H9 (cell line): ENCODE data around the gene ZNF764. TPM values are rescaled to one million over a fixed set of nuclear protein-coding genes. Genes with fewer than 3 reads are reported as not detected.

Experiments used
- DNase-seq: peaks from one replicate; pipeline ENCODE4 v3.0.0-alpha.2; 2017
- H2AFZ ChIP-seq: one replicate; pipeline ENCODE4 v1.6.1; 2013; ENCODE audit warnings: mild to moderate bottlenecking, low read length, control low read depth, moderate library complexity
- H2AK5ac ChIP-seq: 2 replicates; pipeline ENCODE4 v1.6.1; 2013; ENCODE audit warnings: low read length, control low read depth, mixed read lengths; ENCODE audit not compliant: insufficient read length
- H2BK120ac ChIP-seq: one replicate; pipeline ENCODE4 v1.6.1; 2013; ENCODE audit warnings: low read depth, mild to moderate bottlenecking, low read length, control low read depth, inconsistent platforms; ENCODE audit not compliant: poor library complexity, severe bottlenecking
- H2BK12ac ChIP-seq: 2 replicates; pipeline ENCODE4 v1.6.1; 2013; ENCODE audit warnings: low read length, control low read depth, mixed read lengths, low read depth; ENCODE audit not compliant: insufficient read length
- H2BK15ac ChIP-seq: 2 replicates; pipeline ENCODE4 v1.6.1; 2013; ENCODE audit warnings: low read depth, low read length, control low read depth
- H2BK20ac ChIP-seq: one replicate; pipeline ENCODE4 v1.6.1; 2013; ENCODE audit warnings: low read depth, mild to moderate bottlenecking, low read length, control low read depth, inconsistent platforms; ENCODE audit not compliant: poor library complexity, severe bottlenecking
- H2BK5ac ChIP-seq: 2 replicates; pipeline ENCODE4 v1.6.1; 2013; ENCODE audit warnings: low read length, control low read depth, mixed read lengths; ENCODE audit not compliant: insufficient read length
- H3K14ac ChIP-seq: 2 replicates; pipeline ENCODE4 v1.6.1; 2013; ENCODE audit warnings: low read length, control low read depth; ENCODE audit not compliant: insufficient read depth
- H3K18ac ChIP-seq: 2 replicates; pipeline ENCODE4 v1.6.1; 2013; ENCODE audit warnings: low read depth, mild to moderate bottlenecking, mixed read lengths, low read length, control low read depth; ENCODE audit not compliant: insufficient read length
- H3K23ac ChIP-seq: 2 replicates; pipeline ENCODE4 v1.6.1; 2013; ENCODE audit warnings: low read length, control low read depth, mixed read lengths, low read depth; ENCODE audit not compliant: insufficient read length
- H3K23me2 ChIP-seq: 2 replicates; pipeline ENCODE4 v1.6.1; 2013; ENCODE audit warnings: low read depth, mild to moderate bottlenecking, mixed read lengths, low read length, control low read depth; ENCODE audit not compliant: insufficient read length, poor library complexity, severe bottlenecking
- H3K27ac ChIP-seq: 2 replicates; pipeline ENCODE4 v1.5.1; 2013; ENCODE audit warnings: low read length, control low read depth, mixed read lengths, low read depth; ENCODE audit not compliant: insufficient read length
- H3K27me3 ChIP-seq: 2 replicates; pipeline ENCODE4 v1.6.1; 2013; ENCODE audit warnings: low read length, control low read depth, inconsistent platforms; ENCODE audit not compliant: insufficient read depth
- H3K4ac ChIP-seq: 2 replicates; pipeline ENCODE4 v1.6.1; 2013; ENCODE audit warnings: low read depth, mild to moderate bottlenecking, control low read depth, inconsistent platforms, low read length, moderate library complexity
- H3K4me1 ChIP-seq: 2 replicates; pipeline ENCODE4 v1.6.1; 2013; ENCODE audit warnings: low read length, control low read depth, inconsistent platforms; ENCODE audit not compliant: insufficient read depth
- H3K4me2 ChIP-seq: 2 replicates; pipeline ENCODE4 v1.6.1; 2013; ENCODE audit warnings: low read length, control low read depth, mixed read lengths; ENCODE audit not compliant: insufficient read length, insufficient read depth
- H3K56ac ChIP-seq: 2 replicates; pipeline ENCODE4 v1.6.1; 2013; ENCODE audit warnings: low read depth, mild to moderate bottlenecking, mixed read lengths, low read length, control low read depth; ENCODE audit not compliant: insufficient read length
- H3K79me1 ChIP-seq: 2 replicates; pipeline ENCODE4 v1.6.1; 2013; ENCODE audit warnings: low read depth, mild to moderate bottlenecking, moderate library complexity, low read length, control low read depth, inconsistent platforms; ENCODE audit not compliant: insufficient read depth, poor library complexity, severe bottlenecking
- H3K79me2 ChIP-seq: 2 replicates; pipeline ENCODE4 v1.6.1; 2013; ENCODE audit warnings: low read length, control low read depth, inconsistent platforms; ENCODE audit not compliant: insufficient read depth
- H3K9ac ChIP-seq: 2 replicates; pipeline ENCODE4 v1.6.1; 2013; ENCODE audit warnings: low read length, control low read depth, mixed read lengths; ENCODE audit not compliant: insufficient read length; ENCODE audit errors: extremely low read depth
- H3K9me3 ChIP-seq: one replicate; pipeline ENCODE4 v1.6.1; 2013; ENCODE audit warnings: low read depth, low read length, inconsistent platforms; ENCODE audit not compliant: control insufficient read depth
- H3T11ph ChIP-seq: one replicate; pipeline ENCODE4 v1.6.1; 2013; ENCODE audit warnings: mild to moderate bottlenecking, low read length, control low read depth, inconsistent platforms
- H4K20me1 ChIP-seq: one replicate; pipeline ENCODE4 v1.6.1; 2013; ENCODE audit not compliant: control insufficient read depth, insufficient read length, insufficient read depth
- H4K5ac ChIP-seq: 2 replicates; pipeline ENCODE4 v1.6.1; 2013; ENCODE audit warnings: low read depth, mild to moderate bottlenecking, mixed read lengths, low read length, control low read depth; ENCODE audit not compliant: insufficient read length
- H4K8ac ChIP-seq: replicated peaks from 2 replicates; pipeline ENCODE4 v1.6.1; 2013; ENCODE audit warnings: low read length, control low read depth, mixed read lengths, low read depth; ENCODE audit not compliant: insufficient read length
- H4K91ac ChIP-seq: 2 replicates; pipeline ENCODE4 v1.6.1; 2013; ENCODE audit warnings: low read depth, mild to moderate bottlenecking, moderate library complexity, mixed read lengths, low read length, control low read depth; ENCODE audit not compliant: insufficient read length
- H3K27ac Mint-ChIP-seq, 3 experiments: 2 replicates in 2 of 3; 3 replicates in 1 of 3; pipeline ENCODE4 v1.8.0; 2020 to 2021; ENCODE audit warnings: mixed read lengths in 3 of 3, mild to moderate bottlenecking in 1 of 3, moderate library complexity in 1 of 3
- H3K27me3 Mint-ChIP-seq: 2 replicates; pipeline ENCODE4 v1.8.0; 2021; ENCODE audit warnings: low read depth, mild to moderate bottlenecking, moderate library complexity, mixed read lengths
- H3K36me3 Mint-ChIP-seq, 3 experiments: 2 replicates in 2 of 3; 3 replicates in 1 of 3; pipeline ENCODE4 v1.8.0; 2020 to 2021; ENCODE audit warnings: low read depth in 3 of 3, mixed read lengths in 3 of 3; ENCODE audit not compliant: insufficient read depth in 1 of 3
- H3K4me1 Mint-ChIP-seq, 2 experiments: 2 replicates each; pipeline ENCODE4 v1.8.0; 2020; ENCODE audit warnings: mixed read lengths in 2 of 2
- H3K4me3 Mint-ChIP-seq, 2 experiments: 2 replicates in 1 of 2; 3 replicates in 1 of 2; pipeline ENCODE4 v1.8.0; 2020 to 2021; ENCODE audit warnings: mild to moderate bottlenecking in 2 of 2, mixed read lengths in 2 of 2, moderate library complexity in 1 of 2
- H3K9me3 Mint-ChIP-seq, 2 experiments: 2 replicates in 1 of 2; 3 replicates in 1 of 2; pipeline ENCODE4 v1.8.0; 2020; ENCODE audit warnings: mild to moderate bottlenecking in 2 of 2, mixed read lengths in 2 of 2, moderate library complexity in 1 of 2
- WGBS: extraction: QIAGEN DNeasy Blood & Tissue Kit; methylation state at CpG from one replicate; pipeline ENCODE4 v1.1.7; 2013; ENCODE audit warnings: missing lambda C conversion rate, low lambda C conversion rate, mixed read lengths; ENCODE audit not compliant: insufficient read length; ENCODE audit errors: extremely low coverage; 5-methylcytosine and 5-hydroxymethylcytosine counted together
- total RNA-seq: library from RNA; stranded (reverse); gene quantifications from 2 replicates; pipeline ENCODE4 v1.2.1, GENCODE V29; 2021
- TF ChIP-seq, protein P1 (sequence below): fragments of 200-600 bp; sonication (generic); conservative IDR thresholded peaks from 3 replicates; pipeline ENCODE4 v1.8.0; 2021; ENCODE audit warnings: antibody characterized with exemption, mild to moderate bottlenecking

ZNF764 gene
- total RNA-seq, 1 experiment from 2014 or later = 11.4 TPM

DNA sequence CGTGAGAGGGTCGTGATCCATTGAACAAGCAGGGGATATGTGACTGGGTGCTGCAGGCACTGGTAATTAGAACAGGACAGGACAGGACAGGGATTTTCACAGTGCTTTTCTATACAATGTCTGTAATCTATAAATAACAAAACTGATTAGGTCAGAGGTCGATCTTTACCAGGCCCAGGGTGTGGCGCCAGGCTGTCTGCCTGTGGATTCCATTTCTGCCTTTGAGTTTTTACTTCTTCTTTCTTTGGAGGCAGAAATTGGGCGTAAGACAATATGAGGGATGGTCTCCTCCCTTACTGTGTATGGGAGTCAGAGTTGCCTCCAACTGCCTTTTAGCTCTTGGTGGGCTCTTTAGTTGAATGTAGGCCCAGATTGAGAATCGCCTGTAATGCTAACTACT is 1.5 kb upstream of the ZNF764 start:
- Histone ChIP-seq H2BK20ac (no peak overlapping the region), H2BK12ac (no peak overlapping the region), H3K4ac (no peak overlapping the region), H3K4me1 (no peaks in the 10 kb centered on the region; the same call in 1 of the 2 replicates), H3K27me3 (no peaks in the 10 kb centered on the region), H3K9ac (no peak overlapping the region), H3T11ph (no peak overlapping the region), H4K20me1 (no peaks in the 10 kb centered on the region), H3K27ac (no peak overlapping the region), H2AFZ (no peak overlapping the region), H3K23me2 (peaks cover 8% of the 10 kb centered on the region), H3K4me2 (no peak overlapping the region), H3K9me3 (no peaks in the 10 kb centered on the region), H3K18ac (no peak overlapping the region), H3K56ac (no peak overlapping the region), H4K91ac (no peak overlapping the region), H3K23ac (no peak overlapping the region), H3K79me1 (no peaks in the 10 kb centered on the region), H3K79me2 (no peaks in the 10 kb centered on the region), H2BK5ac (no peak overlapping the region), H2BK15ac (no peak overlapping the region), H3K14ac (no peak overlapping the region), H2AK5ac (no peak overlapping the region), H2BK120ac (no peak overlapping the region), H4K8ac (no peak overlapping the region), H4K5ac (no peak overlapping the region)
- no CpG with 5 or more reads among the region's 6 CpGs for WGBS
- H3K27me3 Mint-ChIP-seq = no peaks in the 10 kb centered on the region
- H3K4me3 Mint-ChIP-seq = peak overlapping the region in 1 of 2 experiments; percentile 19; a peak in 2 of 5 replicates
- peaks cover 2 to 11% (median 10%) of the 10 kb centered on the region in 3 experiments for H3K36me3 Mint-ChIP-seq
- no peak for DNase-seq
- peaks cover 14 to 22% of the 10 kb centered on the region in 2 experiments for H3K4me1 Mint-ChIP-seq
- H3K9me3 Mint-ChIP-seq = no peaks in the 10 kb centered on the region
- TF ChIP-seq, protein P1, sequence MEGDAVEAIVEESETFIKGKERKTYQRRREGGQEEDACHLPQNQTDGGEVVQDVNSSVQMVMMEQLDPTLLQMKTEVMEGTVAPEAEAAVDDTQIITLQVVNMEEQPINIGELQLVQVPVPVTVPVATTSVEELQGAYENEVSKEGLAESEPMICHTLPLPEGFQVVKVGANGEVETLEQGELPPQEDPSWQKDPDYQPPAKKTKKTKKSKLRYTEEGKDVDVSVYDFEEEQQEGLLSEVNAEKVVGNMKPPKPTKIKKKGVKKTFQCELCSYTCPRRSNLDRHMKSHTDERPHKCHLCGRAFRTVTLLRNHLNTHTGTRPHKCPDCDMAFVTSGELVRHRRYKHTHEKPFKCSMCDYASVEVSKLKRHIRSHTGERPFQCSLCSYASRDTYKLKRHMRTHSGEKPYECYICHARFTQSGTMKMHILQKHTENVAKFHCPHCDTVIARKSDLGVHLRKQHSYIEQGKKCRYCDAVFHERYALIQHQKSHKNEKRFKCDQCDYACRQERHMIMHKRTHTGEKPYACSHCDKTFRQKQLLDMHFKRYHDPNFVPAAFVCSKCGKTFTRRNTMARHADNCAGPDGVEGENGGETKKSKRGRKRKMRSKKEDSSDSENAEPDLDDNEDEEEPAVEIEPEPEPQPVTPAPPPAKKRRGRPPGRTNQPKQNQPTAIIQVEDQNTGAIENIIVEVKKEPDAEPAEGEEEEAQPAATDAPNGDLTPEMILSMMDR = no peak
- H3K27ac Mint-ChIP-seq = peak overlapping the region in 2 of 3 experiments; percentile 26 to 42; a peak in 3 of 7 replicates
